Thoracic aorta (tissue), 2 donors: ENCODE measurements around the gene MROH2B. TPM values are rescaled to one million over a fixed set of nuclear protein-coding genes. Genes with fewer than 3 reads are reported as not detected.

Experiments
- ATAC-seq: fragments of 150-250 bp; one replicate; pipeline ENCODE4 v1.8.0; 2017; ENCODE audit warnings: low read depth; ENCODE audit not compliant: insufficient number of reproducible peaks, low FRiP score
- DNase-seq: peaks from one replicate; pipeline ENCODE4 v3.0.0-alpha.2; 2020; ENCODE audit warnings: low spot score
- H3K27ac ChIP-seq, 2 donors: fragments of 200-600 bp; sonication (generic); 1 replicate in 1 of 2; 2 replicates in 1 of 2; pipeline ENCODE4 v1.5.1; 2016; ENCODE audit warnings: mild to moderate bottlenecking in 2 of 2, moderate library complexity in 2 of 2
- H3K27me3 ChIP-seq: fragments of 200-600 bp; sonication (generic); replicated peaks from 2 replicates; pipeline ENCODE4 v1.6.0; 2016; ENCODE audit warnings: mild to moderate bottlenecking; ENCODE audit not compliant: insufficient read depth
- H3K36me3 ChIP-seq: fragments of 200-600 bp; sonication (generic); one replicate; pipeline ENCODE4 v1.5.1; 2016
- H3K4me1 ChIP-seq, 2 donors: fragments of 200-600 bp; sonication (generic); 1 replicate in 1 of 2; 2 replicates in 1 of 2; pipeline versions ENCODE4 v1.5.1 to v1.6.0; 2016; ENCODE audit warnings: low read depth in 2 of 2, mild to moderate bottlenecking in 1 of 2; ENCODE audit not compliant: control insufficient read depth in 1 of 2
- H3K4me3 ChIP-seq: fragments of 200-600 bp; sonication (generic); 2 replicates; pipeline ENCODE4 v1.5.1; 2016; ENCODE audit warnings: mild to moderate bottlenecking
- H3K9me3 ChIP-seq: fragments of 200-600 bp; sonication (generic); 2 replicates; pipeline ENCODE4 v1.5.1; 2016
- total RNA-seq, 2 donors: library from RNA; depleted of rRNA; stranded (reverse); fragments of >200 nt; gene quantifications; one replicate each; pipeline versions ENCODE4 v1.1.0 to v1.2.3, GENCODE V29; 2016
- TF ChIP-seq, protein P1 (sequence below): fragments of 200-600 bp; sonication (generic); IDR thresholded peaks from one replicate; pipeline ENCODE4 v1.5.1; 2019; ENCODE audit warnings: antibody characterized with exemption

The MROH2B gene
- total RNA-seq, 2 donors from 2014 or later, result not detected

DNA sequence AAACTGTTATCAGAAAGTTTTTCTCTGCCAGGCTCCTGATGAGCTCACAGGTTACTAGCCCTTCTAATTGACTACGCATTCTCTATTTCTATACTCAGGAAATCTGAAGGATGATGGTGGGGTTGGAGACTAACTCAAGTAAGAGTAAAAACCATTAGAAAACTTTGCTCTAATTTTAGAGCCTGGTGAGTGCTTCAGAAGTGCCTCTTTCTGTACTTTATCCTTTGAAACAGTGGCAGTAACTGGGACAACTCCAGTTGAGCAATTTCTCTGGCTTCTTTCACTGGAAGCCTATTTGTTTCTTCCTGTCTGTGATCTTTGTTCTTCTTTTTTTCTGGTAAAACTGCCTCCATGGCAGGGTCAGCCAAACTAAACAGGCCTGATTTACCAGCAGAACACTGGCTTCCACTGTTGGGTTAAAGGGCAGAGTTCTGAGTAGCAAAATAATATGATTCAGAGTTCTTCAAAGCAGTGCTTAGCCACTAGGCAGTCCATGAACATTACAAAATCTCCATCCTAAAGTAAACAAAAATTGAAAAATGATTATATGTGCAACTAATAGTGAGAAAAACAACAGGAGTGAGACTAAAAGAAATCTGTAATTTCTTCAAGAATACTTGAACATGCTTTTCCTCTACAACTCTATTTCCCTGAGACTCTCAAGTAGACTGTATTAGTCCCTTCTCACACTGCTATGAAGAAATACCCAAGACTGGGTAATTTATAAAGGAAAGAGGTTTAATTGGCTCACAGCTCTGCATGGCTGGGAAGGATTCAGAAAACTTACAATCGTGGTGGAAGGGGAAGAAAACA lies 79.8 kb downstream of the MROH2B start:
- Histone ChIP-seq H3K4me3 (no peak overlapping the region), H3K4me1 (peaks cover 15 to 20% of the 10 kb centered on the region in 2 donors), H3K9me3 (no peaks in the 10 kb centered on the region), H3K27ac (peak overlapping the region; percentile 39 to 66), H3K36me3 (no peaks in the 10 kb centered on the region), H3K27me3 (no peaks in the 10 kb centered on the region)
- ATAC-seq, result peak; percentile 95
- peak; percentile 20 for DNase-seq
- TF ChIP-seq, protein P1, sequence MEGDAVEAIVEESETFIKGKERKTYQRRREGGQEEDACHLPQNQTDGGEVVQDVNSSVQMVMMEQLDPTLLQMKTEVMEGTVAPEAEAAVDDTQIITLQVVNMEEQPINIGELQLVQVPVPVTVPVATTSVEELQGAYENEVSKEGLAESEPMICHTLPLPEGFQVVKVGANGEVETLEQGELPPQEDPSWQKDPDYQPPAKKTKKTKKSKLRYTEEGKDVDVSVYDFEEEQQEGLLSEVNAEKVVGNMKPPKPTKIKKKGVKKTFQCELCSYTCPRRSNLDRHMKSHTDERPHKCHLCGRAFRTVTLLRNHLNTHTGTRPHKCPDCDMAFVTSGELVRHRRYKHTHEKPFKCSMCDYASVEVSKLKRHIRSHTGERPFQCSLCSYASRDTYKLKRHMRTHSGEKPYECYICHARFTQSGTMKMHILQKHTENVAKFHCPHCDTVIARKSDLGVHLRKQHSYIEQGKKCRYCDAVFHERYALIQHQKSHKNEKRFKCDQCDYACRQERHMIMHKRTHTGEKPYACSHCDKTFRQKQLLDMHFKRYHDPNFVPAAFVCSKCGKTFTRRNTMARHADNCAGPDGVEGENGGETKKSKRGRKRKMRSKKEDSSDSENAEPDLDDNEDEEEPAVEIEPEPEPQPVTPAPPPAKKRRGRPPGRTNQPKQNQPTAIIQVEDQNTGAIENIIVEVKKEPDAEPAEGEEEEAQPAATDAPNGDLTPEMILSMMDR, result no peak

DNA sequence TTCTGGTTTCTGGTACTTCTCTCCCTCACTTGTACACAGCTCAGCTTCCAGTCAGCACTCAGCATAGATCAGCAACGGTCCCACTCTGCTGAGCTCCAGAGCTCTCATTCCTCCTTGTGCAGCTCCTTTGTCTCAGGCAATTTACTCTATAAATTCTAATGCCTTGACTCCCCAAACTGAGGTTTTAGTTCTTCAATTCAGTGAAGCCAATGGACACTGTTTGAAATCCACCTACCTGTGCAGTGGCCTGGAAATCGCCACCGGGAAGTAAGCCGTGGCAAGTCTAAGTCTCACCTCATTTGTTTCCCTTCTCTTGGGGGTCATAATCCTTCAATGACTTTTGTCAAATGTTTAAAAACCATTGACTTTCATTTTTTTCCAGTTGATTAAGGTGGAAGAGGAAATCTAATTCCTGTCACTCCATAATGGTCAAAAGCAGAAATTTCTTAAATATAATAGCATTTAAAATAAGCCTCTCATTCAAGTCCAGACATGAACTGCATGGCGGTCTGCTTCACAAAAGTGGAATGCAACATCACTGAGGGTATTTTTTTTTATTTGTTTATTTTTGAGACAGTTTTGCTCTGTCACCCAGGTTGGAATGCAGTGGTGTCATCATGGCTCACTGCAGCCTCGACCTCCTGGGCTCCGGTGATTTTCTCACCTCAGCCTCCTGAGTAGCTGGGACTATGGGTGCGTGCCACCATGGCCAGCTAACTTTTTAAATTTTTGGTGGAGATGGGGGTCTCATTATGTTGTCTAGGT lies 82.2 kb downstream of the MROH2B start:
- Histone ChIP-seq H3K27ac (no peak overlapping the region), H3K4me3 (no peak overlapping the region), H3K4me1 (peaks cover 15 to 20% of the 10 kb centered on the region in 2 donors), H3K9me3 (no peaks in the 10 kb centered on the region), H3K36me3 (no peaks in the 10 kb centered on the region), H3K27me3 (no peaks in the 10 kb centered on the region)
- DNase-seq (no peak), ATAC-seq (no peak)
- TF ChIP-seq, protein P1, result no peak

- Histone ChIP-seq H3K36me3 (no peaks in the 10 kb centered on the region), H3K27ac (no peak overlapping the region), H3K27me3 (no peaks in the 10 kb centered on the region), H3K4me1 (peaks cover 15 to 17% of the 10 kb centered on the region in 2 donors), H3K9me3 (no peaks in the 10 kb centered on the region), H3K4me3 (no peak overlapping the region)
- no peak for ATAC-seq
- DNase-seq, result no peak
- TF ChIP-seq, protein P1, result no peak
Measured at GRCh38 chr5:40987349-40987748, 83.8 kb downstream of the MROH2B start.

DNA sequence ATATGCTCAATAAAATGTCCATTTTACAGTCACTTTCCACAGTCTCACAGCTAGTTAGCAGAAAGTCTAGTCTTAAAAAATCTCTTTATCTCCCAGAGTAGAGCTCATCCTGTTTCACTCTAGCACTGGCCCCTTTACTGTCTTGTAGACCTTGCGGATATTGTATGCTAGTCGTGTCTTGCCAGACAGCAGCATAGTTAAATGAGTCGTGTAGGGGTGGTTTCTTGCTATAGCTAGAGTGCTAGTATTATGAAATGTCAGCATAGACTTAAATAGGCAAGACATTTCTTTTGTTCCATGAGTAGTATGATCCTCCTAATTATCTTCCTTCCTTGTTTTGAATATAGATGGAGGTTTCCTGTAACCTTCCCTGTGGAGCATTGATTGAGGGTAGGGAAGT lies 84.5 kb downstream of the MROH2B start:
- DNase-seq (no peak), ATAC-seq (no peak)
- Histone ChIP-seq H3K27me3 (no peaks in the 10 kb centered on the region), H3K36me3 (no peaks in the 10 kb centered on the region), H3K4me3 (no peak overlapping the region), H3K9me3 (no peaks in the 10 kb centered on the region), H3K4me1 (peaks cover 13 to 14% of the 10 kb centered on the region in 2 donors), H3K27ac (no peak overlapping the region)
- TF ChIP-seq, protein P1, result no peak

DNA sequence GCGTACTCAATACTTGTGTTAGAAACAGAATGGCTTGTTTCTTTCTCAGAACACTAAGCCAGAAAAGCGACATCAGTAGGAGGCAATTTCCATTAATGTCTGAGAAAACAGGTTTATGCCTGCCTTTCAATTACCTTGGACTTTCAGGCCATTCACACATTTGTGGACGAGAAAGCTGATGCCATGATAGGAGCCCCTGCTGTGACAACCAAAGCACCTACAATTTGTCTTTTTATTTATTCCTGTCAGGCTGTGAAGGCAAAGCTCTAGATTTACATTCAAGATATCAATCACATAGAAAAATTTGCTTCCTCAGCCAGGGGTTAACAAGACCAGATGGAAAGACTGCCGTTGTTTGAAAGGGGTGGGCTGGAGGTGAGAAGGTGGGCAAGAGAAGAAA lies 85.6 kb downstream of the MROH2B start:
- no peak overlapping the region for H3K4me3 ChIP-seq
- H3K36me3 ChIP-seq, result no peaks in the 10 kb centered on the region
- no peak for DNase-seq
- H3K9me3 ChIP-seq, result no peaks in the 10 kb centered on the region
- no peak for ATAC-seq
- no peak overlapping the region for H3K27ac ChIP-seq
- TF ChIP-seq, protein P1, result no peak
- H3K4me1 ChIP-seq, result peaks cover 5 to 6% of the 10 kb centered on the region in 2 donors
- no peaks in the 10 kb centered on the region for H3K27me3 ChIP-seq
